GM12801 (cell line): Measurements from ENCODE around the gene CD164.

Experiments used
- CTCF ChIP-seq: IDR thresholded peaks from one replicate; pipeline ENCODE4 v1.5.1; 2011; ENCODE audit warnings: control low read depth; ENCODE audit not compliant: insufficient read length; ENCODE audit errors: extremely low read depth

Gene CD164

GRCh38 chr6:109381747-109382575 lies at the start of gene CD164:
CD164 (minus strand) TSS chr6:109382467; CDS start chr6:109382378, 89 bp downstream.
- TF ChIP-seq CTCF, result no peak

DNA sequence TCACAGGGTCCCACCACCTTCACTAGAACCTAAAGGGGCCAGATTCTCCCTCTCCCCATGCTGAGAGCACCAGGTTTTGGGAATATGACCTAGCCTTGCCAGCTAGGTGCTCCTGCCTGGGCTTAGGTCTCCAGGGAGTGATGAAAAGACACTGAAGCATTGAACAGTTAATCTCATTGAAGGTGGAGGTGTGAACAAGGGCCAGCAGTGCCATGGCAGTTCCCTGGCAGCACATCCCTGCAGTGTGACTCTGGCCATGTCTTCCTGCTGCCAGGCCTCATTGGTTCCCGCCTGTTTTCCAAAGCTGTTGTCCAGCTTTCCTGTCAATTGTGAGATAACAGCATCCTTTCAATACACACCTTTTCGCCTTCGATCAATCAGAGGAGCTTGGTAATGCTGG lies 47.2 kb upstream of the CD164 start:
- no peak for TF ChIP-seq CTCF

GRCh38 chr6:109428889-109429477 lies 46.7 kb upstream of the CD164 start:
- no peak for TF ChIP-seq CTCF

DNA sequence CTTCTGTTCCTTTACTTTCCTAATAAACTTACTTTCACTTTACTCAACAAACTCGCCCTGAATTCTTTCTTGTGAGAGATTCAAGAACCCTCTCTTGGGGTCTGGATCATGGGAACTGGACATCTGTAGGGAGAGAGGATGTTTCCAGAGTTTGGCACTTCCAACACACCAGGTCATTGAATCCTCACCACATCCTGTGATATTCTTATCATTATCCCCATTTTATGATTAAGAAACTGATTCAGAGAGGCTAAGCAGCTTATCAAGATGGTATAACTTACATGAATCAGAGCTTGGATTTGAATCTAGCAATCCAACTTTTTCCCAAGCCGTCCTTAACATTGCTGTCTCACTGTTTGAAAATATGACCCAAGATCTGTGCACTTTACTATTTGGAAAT lies 42.7 kb upstream of the CD164 start:
- TF ChIP-seq CTCF, result no peak

DNA sequence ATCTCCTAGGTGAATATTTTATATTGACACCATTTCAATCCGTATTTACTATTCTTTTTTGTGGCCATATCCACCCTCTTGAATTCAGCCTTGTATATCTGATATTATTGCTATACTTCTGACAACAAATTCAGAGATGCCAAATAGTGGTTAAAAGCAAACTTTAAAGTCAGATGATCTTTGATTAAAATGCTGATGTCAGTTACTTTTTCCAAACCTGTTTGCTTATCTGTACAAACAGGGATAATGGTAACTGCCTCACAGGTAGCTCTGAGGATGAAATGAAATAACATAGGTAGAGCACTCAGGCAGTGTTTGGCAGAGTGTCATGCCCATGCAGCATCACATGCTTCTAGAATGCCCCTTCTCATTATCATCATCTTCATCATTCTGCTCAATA lies 38.9 kb upstream of the CD164 start:
- TF ChIP-seq CTCF, result no peak

DNA sequence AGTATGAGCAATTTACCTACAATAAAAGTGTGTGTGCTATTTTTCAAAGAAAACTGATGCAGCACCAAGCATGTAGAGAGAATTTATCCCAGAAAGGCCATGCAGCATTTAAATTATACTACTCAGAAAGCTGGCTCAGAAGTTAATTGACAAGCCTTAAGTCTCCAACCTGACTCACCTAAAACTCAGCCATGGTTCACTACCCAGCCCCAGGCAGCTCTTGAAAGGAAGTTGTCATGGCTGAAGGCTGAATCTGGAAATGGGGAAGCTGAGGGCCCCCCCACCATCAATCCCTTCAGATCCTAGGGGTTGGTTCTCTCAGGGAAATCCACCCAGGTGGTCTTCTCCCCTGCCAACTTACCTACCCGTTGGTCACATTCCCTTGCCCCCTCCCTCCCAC lies 38.5 kb upstream of the CD164 start:
- TF ChIP-seq CTCF, result no peak

DNA sequence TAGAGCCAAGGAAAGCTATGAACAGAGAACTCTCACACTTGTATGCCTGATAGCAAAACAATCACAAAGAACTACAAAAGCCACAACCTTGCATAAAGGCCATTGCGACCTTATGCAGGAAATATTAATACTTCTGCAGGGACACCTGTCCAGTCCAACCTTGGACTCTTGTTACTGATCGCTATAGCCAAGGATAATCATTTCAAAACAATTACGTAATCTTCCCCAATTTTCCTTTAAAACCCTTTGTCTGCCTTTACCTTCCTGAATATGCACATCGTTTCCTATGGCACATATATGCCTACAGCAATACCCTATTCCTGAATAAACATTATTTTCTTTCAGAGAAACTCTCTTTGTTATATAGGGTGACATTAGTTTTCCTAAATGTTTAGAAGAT lies 35.4 kb upstream of the CD164 start:
- no peak for TF ChIP-seq CTCF
